GM23338 (cell line): ENCODE results near the gene OR10P1. TPM values are rescaled to one million over a fixed set of nuclear protein-coding genes. Genes with fewer than 3 reads are reported as not detected.

Experiments used
- ATAC-seq: fragments of 200-7000 bp; cut with Tn5 transposase; 3 replicates; pipeline ENCODE4 v1.9.1; 2020
- DNase-seq: peaks from one replicate; pipeline ENCODE4 v3.0.0-alpha.2; 2015; ENCODE audit warnings: low spot score
- H2AFZ ChIP-seq: fragments of 200-600 bp; sonication (generic); 2 replicates; pipeline ENCODE4 v1.8.0; 2016; ENCODE audit warnings: antibody characterized with exemption, mild to moderate bottlenecking, moderate library complexity
- H3F3A ChIP-seq: fragments of 200-600 bp; sonication (generic); replicated peaks from 2 replicates; pipeline ENCODE4 v1.8.0; 2017; ENCODE audit warnings: antibody characterized with exemption, mixed run types, low read depth
- H3K27ac ChIP-seq: fragments of 200-600 bp; sonication (generic); 2 replicates; pipeline ENCODE4 v1.6.1; 2016; ENCODE audit warnings: low read depth
- H3K27me3 ChIP-seq: fragments of 200-600 bp; sonication (generic); 2 replicates; pipeline ENCODE4 v1.8.0; 2016; ENCODE audit warnings: mild to moderate bottlenecking, mixed run types, moderate library complexity; ENCODE audit not compliant: insufficient read depth
- H3K36me3 ChIP-seq: fragments of 200-600 bp; sonication (generic); 2 replicates; pipeline ENCODE4 v1.8.0; 2016; ENCODE audit warnings: mild to moderate bottlenecking; ENCODE audit not compliant: insufficient read depth
- H3K4me1 ChIP-seq: fragments of 200-600 bp; sonication (generic); 2 replicates; pipeline ENCODE4 v1.8.0; 2016; ENCODE audit warnings: mild to moderate bottlenecking, moderate library complexity; ENCODE audit not compliant: insufficient read depth
- H3K4me2 ChIP-seq: fragments of 200-600 bp; sonication (generic); 2 replicates; pipeline ENCODE4 v1.7.1; 2017; ENCODE audit warnings: mixed run types
- H3K4me3 ChIP-seq: fragments of 200-600 bp; sonication (generic); 2 replicates; pipeline ENCODE4 v1.6.1; 2016; ENCODE audit warnings: mixed run types
- H3K79me2 ChIP-seq: fragments of 200-600 bp; sonication (generic); replicated peaks from 2 replicates; pipeline ENCODE4 v1.8.0; 2017; ENCODE audit warnings: mild to moderate bottlenecking; ENCODE audit not compliant: insufficient read depth
- H3K9me2 ChIP-seq: fragments of 200-600 bp; sonication (generic); 2 replicates; pipeline ENCODE4 v1.8.0; 2017; ENCODE audit not compliant: insufficient read depth
- H4K20me1 ChIP-seq: fragments of 200-600 bp; sonication (generic); replicated peaks from 2 replicates; pipeline ENCODE4 v1.8.0; 2017; ENCODE audit warnings: mild to moderate bottlenecking; ENCODE audit not compliant: insufficient read depth
- H3K27ac Mint-ChIP-seq: 2 replicates; pipeline ENCODE4 v1.8.0; 2020; ENCODE audit warnings: inconsistent platforms, mild to moderate bottlenecking, moderate library complexity, mixed read lengths
- H3K27me3 Mint-ChIP-seq: 3 replicates; pipeline ENCODE4 v1.8.0; 2022; ENCODE audit warnings: low read depth, mild to moderate bottlenecking, moderate library complexity, mixed read lengths, inconsistent platforms; ENCODE audit not compliant: insufficient read depth, poor library complexity
- H3K36me3 Mint-ChIP-seq: 3 replicates; pipeline ENCODE4 v1.8.0; 2021; ENCODE audit warnings: low read depth, mild to moderate bottlenecking, inconsistent platforms, moderate library complexity, mixed read lengths
- H3K4me1 Mint-ChIP-seq: 3 replicates; pipeline ENCODE4 v1.8.0; 2020; ENCODE audit warnings: mild to moderate bottlenecking, inconsistent platforms, mixed read lengths
- H3K4me3 Mint-ChIP-seq: 3 replicates; pipeline ENCODE4 v1.8.0; 2021; ENCODE audit warnings: moderate library complexity, mild to moderate bottlenecking, inconsistent platforms, mixed read lengths
- H3K9me3 Mint-ChIP-seq: 3 replicates; pipeline ENCODE4 v1.8.0; 2020; ENCODE audit warnings: moderate library complexity, mild to moderate bottlenecking, inconsistent platforms, mixed read lengths
- EZH2 ChIP-seq: fragments of 200-600 bp; sonication (generic); IDR thresholded peaks from one replicate; pipeline ENCODE4 v1.8.0; 2017; ENCODE audit warnings: antibody characterized with exemption, mild to moderate bottlenecking, low read depth; ENCODE audit not compliant: unreplicated experiment
- EZH2phosphoT487 ChIP-seq: fragments of 200-600 bp; sonication (generic); IDR thresholded peaks from one replicate; pipeline ENCODE4 v1.8.1; 2018; ENCODE audit warnings: antibody characterized with exemption; ENCODE audit not compliant: unreplicated experiment
- JUNB ChIP-seq: IDR thresholded peaks from one replicate; pipeline ENCODE4 v1.6.1; 2016; ENCODE audit warnings: antibody characterized with exemption; ENCODE audit not compliant: unreplicated experiment
- STAT1 ChIP-seq: IDR thresholded peaks from one replicate; pipeline ENCODE4 v1.6.1; 2016; ENCODE audit warnings: antibody characterized with exemption; ENCODE audit not compliant: unreplicated experiment
- ZNF114 ChIP-seq: fragments of 250-450 bp; sonication (Bioruptor Pico); IDR thresholded peaks from 2 replicates; pipeline ENCODE4 v1.5.0; 2020; ENCODE audit warnings: mild to moderate bottlenecking, moderate library complexity
- polyA plus RNA-seq: library from polyadenylated mRNA; unstranded; fragments of >200 nt; fragmentation: Nextera tagmentation; extraction: Ambion mirVana; gene quantifications from 2 replicates; pipeline ENCODE4 v1.2.1, GENCODE V29; 2016
- total RNA-seq: library from RNA; depleted of rRNA; stranded (reverse); fragments of >200 nt; shearing (Covaris generic); gene quantifications from 2 replicates; pipeline ENCODE4 v1.2.3, GENCODE V29; 2014
- TF ChIP-seq, protein P1 (sequence below): fragments of 250-450 bp; sonication (Bioruptor Pico); IDR thresholded peaks from 2 replicates; pipeline ENCODE4 v1.5.0; 2020; ENCODE audit warnings: mild to moderate bottlenecking, moderate library complexity

Gene OR10P1
- total and polyA plus RNA-seq, 2 experiments from 2014 or later, result not detected

- H3K4me3 Mint-ChIP-seq, result no peak overlapping the region
Measured at GRCh38 chr12:55685671-55686070, 49.0 kb downstream of the OR10P1 start.

More at GRCh38 chr12:55685671-55686070, 49.0 kb downstream of the OR10P1 start:
- no peak overlapping the region for H2AFZ ChIP-seq
- no peak for DNase-seq
- H3K79me2 ChIP-seq, result no peaks in the 10 kb centered on the region
- H3K4me3 ChIP-seq, result no peak overlapping the region
- H3K9me2 ChIP-seq, result 0 out of 2 replicates have a peak, but pooled peaks cover 2% of the 10 kb centered on the region
- H3K9me3 Mint-ChIP-seq, result no peaks in the 10 kb centered on the region
- no peaks in the 10 kb centered on the region; the same call in 1 of the 2 replicates for H3K36me3 ChIP-seq
- peaks cover 24% of the 10 kb centered on the region for H3K27me3 Mint-ChIP-seq
- no peaks in the 10 kb centered on the region for H3K27me3 ChIP-seq
- H3K27ac ChIP-seq, result no peak overlapping the region
- no peaks in the 10 kb centered on the region for H3F3A ChIP-seq
- H3K4me1 ChIP-seq, result peaks cover 6% of the 10 kb centered on the region; the same call in 1 of the 2 replicates
- TF ChIP-seq STAT1 (no peak), ZNF114 (CRISPR knock-in tag) (no peak), EZH2phosphoT487 (no peak), EZH2 (no peak), JUNB (no peak)
- TF ChIP-seq, protein P1, sequence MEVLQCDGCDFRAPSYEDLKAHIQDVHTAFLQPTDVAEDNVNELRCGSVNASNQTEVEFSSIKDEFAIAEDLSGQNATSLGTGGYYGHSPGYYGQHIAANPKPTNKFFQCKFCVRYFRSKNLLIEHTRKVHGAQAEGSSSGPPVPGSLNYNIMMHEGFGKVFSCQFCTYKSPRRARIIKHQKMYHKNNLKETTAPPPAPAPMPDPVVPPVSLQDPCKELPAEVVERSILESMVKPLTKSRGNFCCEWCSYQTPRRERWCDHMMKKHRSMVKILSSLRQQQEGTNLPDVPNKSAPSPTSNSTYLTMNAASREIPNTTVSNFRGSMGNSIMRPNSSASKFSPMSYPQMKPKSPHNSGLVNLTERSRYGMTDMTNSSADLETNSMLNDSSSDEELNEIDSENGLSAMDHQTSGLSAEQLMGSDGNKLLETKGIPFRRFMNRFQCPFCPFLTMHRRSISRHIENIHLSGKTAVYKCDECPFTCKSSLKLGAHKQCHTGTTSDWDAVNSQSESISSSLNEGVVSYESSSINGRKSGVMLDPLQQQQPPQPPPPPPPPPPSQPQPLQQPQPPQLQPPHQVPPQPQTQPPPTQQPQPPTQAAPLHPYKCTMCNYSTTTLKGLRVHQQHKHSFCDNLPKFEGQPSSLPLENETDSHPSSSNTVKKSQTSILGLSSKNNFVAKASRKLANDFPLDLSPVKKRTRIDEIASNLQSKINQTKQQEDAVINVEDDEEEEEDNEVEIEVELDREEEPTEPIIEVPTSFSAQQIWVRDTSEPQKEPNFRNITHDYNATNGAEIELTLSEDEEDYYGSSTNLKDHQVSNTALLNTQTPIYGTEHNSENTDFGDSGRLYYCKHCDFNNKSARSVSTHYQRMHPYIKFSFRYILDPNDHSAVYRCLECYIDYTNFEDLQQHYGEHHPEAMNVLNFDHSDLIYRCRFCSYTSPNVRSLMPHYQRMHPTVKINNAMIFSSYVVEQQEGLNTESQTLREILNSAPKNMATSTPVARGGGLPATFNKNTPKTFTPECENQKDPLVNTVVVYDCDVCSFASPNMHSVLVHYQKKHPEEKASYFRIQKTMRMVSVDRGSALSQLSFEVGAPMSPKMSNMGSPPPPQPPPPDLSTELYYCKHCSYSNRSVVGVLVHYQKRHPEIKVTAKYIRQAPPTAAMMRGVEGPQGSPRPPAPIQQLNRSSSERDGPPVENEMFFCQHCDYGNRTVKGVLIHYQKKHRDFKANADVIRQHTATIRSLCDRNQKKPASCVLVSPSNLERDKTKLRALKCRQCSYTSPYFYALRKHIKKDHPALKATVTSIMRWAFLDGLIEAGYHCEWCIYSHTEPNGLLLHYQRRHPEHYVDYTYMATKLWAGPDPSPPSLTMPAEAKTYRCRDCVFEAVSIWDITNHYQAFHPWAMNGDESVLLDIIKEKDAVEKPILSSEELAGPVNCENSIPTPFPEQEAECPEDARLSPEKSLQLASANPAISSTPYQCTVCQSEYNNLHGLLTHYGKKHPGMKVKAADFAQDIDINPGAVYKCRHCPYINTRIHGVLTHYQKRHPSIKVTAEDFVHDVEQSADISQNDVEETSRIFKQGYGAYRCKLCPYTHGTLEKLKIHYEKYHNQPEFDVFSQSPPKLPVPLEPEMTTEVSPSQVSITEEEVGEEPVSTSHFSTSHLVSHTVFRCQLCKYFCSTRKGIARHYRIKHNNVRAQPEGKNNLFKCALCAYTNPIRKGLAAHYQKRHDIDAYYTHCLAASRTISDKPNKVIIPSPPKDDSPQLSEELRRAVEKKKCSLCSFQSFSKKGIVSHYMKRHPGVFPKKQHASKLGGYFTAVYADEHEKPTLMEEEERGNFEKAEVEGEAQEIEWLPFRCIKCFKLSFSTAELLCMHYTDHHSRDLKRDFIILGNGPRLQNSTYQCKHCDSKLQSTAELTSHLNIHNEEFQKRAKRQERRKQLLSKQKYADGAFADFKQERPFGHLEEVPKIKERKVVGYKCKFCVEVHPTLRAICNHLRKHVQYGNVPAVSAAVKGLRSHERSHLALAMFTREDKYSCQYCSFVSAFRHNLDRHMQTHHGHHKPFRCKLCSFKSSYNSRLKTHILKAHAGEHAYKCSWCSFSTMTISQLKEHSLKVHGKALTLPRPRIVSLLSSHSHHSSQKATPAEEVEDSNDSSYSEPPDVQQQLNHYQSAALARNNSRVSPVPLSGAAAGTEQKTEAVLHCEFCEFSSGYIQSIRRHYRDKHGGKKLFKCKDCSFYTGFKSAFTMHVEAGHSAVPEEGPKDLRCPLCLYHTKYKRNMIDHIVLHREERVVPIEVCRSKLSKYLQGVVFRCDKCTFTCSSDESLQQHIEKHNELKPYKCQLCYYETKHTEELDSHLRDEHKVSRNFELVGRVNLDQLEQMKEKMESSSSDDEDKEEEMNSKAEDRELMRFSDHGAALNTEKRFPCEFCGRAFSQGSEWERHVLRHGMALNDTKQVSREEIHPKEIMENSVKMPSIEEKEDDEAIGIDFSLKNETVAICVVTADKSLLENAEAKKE (CRISPR knock-in tag), result no peak
- H3K36me3 Mint-ChIP-seq, result peaks cover 19% of the 10 kb centered on the region
- H3K27ac Mint-ChIP-seq, result no peak overlapping the region
- peaks cover 13% of the 10 kb centered on the region for H3K4me1 Mint-ChIP-seq
- H3K4me2 ChIP-seq, result no peak overlapping the region
- no peaks in the 10 kb centered on the region for H4K20me1 ChIP-seq
- no peak for ATAC-seq
